AG10803 (cell line): ENCODE data around the gene SH2D5.

Source experiments
- DNase-seq: peaks from one replicate; pipeline ENCODE4 v3.0.0; 2010; ENCODE audit warnings: low read depth
- H3K4me3 ChIP-seq: 2 replicates; pipeline ENCODE4 v1.5.1; 2011; ENCODE audit warnings: mild to moderate bottlenecking, low read length, control low read depth
- CTCF ChIP-seq: conservative IDR thresholded peaks from 2 replicates; pipeline ENCODE4 v1.5.1; 2011; ENCODE audit warnings: mild to moderate bottlenecking, low read length, control low read depth, inconsistent platforms

The SH2D5 gene

GRCh38 chr1:20717452-20718342 lies 14.8 kb downstream of the SH2D5 start, which contains the start of gene KIF17:
Gene KIF17, minus strand, starts transcription at chr1:20718007. Its CDS starts 301 bp downstream, at chr1:20717706.
- H3K4me3 ChIP-seq: peak within 1 kb of the TSS; percentile 52
- DNase-seq: peak; percentile 69
- no peak for TF ChIP-seq CTCF

- no peak for TF ChIP-seq CTCF
- DNase-seq: no peak
- no peak overlapping the region for H3K4me3 ChIP-seq
These were observed 16.3 kb downstream of the SH2D5 start for GRCh38 chr1:20716232-20716631.

DNA sequence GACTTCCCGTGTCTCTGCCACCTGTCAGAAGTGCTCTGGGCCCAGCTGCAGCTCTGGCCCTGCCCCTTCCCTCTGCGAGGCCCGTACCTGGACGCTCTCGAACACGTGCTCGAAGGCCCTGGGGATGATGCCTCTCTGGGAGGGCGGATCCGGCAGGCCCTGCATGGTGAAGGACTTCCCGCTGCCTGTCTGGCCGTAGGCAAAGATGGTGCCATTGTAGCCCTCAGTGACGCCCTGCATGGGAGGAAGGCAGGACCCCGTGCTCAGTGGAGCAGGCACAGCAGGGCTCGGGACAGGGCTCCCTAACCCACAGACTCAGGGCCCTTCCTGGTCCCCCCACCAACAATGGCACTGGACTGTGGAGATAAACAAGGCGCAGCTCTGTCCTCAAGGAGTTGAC lies 17.1 kb downstream of the SH2D5 start:
- no peak for TF ChIP-seq CTCF
- no peak for DNase-seq
- no peak overlapping the region for H3K4me3 ChIP-seq

DNA sequence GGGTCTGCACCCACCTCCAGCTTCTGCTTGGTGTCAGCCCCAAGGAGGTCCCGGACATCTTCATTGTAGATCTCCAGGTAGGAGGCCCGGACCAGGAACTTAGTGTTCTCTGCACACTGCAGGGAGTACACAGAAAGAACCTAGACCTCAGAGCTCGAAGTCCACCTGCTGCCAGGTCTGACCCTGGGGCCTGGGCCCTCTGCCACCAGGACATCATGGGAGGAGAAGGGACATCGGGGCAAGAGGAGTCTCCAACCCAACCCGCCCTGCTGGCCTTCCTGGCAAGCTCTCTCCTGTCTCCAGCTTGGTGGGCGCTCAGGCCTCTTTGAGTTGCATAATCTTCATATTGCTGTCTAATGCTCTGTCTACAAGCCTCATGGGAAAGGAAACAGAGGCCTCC lies 19.1 kb downstream of the SH2D5 start:
- no peak for TF ChIP-seq CTCF
- no peak for DNase-seq
- no peak overlapping the region for H3K4me3 ChIP-seq

GRCh38 chr1:20712215-20712577 lies 20.3 kb downstream of the SH2D5 start:
- no peak for TF ChIP-seq CTCF
- no peak for DNase-seq
- H3K4me3 ChIP-seq: no peak overlapping the region

DNA sequence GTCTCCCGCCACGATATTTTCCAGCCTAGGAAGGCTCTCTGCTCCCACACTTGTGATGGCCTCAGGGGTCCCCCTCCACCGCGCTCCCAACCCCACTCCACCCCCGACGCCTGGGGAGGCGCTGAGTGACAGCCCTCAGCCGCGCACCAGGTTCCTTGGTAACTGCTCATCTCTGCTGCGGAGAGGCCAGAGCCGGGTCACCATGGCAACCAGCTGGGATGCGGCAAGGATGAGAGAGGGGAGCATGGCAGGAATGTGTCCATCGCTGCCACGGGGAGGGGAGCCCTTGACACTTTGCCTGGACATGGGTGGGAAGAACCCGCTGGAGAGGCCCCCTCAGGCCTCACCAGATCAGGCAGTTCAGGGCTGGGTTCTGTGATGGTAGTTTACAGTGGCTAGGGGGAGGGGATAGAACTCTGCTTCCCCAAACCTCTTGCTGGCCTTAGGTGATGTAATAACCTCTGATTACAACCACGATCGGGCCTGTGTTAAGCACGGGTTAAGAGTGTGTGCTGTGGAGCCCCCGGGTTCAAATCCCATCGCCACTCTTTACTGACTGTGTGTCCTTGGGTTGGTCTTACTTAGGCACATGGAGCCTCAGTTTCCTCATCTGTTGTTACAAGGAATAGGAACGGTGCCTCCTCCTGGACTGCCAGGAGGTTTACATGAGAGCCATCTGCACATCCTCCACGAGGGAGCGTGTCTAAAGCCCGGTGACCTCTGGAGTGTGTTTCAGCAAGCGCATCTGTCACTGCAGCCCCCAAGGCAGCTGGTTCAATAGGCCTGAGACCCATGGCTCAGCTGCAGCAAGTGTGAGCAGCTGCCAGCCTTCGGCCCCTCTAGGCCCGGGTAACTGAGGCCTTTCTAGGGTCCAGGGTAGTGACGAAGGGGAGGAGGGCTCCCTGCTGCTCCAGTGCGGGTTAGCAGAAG lies 21.0 kb downstream of the SH2D5 start:
- no peak for TF ChIP-seq CTCF
- H3K4me3 ChIP-seq: no peak overlapping the region
- no peak for DNase-seq
